Measurements from ENCODE around the gene GAP43.

GAP43 gene

DNA sequence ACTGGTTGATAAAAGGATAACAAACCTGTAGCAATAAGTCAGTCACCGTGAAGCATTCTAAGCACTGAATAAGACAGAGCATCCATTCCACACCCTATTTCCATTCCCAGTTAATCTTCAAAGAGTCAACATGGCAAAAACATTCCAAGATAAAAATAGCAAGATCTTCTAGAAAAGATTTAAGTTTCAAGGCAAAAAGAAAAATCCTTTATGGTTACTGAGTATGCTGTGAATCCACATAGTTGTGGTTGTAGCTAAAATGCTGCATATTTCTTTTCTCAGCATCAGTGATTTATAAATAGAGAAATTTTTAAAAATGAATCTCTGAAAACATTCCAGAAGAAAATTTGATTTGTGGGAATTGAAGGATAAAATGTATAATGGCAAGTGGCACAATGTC lies 21.1 kb downstream of the GAP43 start:
- Histone ChIP-seq H2AFZ (ENCODE audit: low read depth, low read length) (no peak overlapping the region), H3K9ac (ENCODE audit: low read length) (no peak overlapping the region), H3K4me1 (ENCODE audit: low read length) (no peaks in the 10 kb centered on the region), H3K4me3 (ENCODE audit: low read length) (no peak overlapping the region), H3K9me3 (ENCODE audit: insufficient read depth, low read length) (no peaks in the 10 kb centered on the region), H3K79me2 (ENCODE audit: low read length) (no peaks in the 10 kb centered on the region), H3K27ac (ENCODE audit: low read length) (no peak overlapping the region), H3K4me2 (ENCODE audit: low read length) (no peak overlapping the region), H4K20me1 (ENCODE audit: insufficient read depth, low read length) (no peaks in the 10 kb centered on the region), H3K27me3 (ENCODE audit: low read depth, low read length) (no peaks in the 10 kb centered on the region), H3K36me3 (replicated peaks; ENCODE audit: low read depth, low read length) (no peaks in the 10 kb centered on the region)
- TF ChIP-seq, protein P1, sequence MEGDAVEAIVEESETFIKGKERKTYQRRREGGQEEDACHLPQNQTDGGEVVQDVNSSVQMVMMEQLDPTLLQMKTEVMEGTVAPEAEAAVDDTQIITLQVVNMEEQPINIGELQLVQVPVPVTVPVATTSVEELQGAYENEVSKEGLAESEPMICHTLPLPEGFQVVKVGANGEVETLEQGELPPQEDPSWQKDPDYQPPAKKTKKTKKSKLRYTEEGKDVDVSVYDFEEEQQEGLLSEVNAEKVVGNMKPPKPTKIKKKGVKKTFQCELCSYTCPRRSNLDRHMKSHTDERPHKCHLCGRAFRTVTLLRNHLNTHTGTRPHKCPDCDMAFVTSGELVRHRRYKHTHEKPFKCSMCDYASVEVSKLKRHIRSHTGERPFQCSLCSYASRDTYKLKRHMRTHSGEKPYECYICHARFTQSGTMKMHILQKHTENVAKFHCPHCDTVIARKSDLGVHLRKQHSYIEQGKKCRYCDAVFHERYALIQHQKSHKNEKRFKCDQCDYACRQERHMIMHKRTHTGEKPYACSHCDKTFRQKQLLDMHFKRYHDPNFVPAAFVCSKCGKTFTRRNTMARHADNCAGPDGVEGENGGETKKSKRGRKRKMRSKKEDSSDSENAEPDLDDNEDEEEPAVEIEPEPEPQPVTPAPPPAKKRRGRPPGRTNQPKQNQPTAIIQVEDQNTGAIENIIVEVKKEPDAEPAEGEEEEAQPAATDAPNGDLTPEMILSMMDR (IDR thresholded peaks at IDR 0.05; ENCODE audit: low read depth, low read length) = no peak
- TF ChIP-seq EZH2phosphoT487 (IDR thresholded peaks at IDR 0.05; ENCODE audit: low read depth) = no peak

DNA sequence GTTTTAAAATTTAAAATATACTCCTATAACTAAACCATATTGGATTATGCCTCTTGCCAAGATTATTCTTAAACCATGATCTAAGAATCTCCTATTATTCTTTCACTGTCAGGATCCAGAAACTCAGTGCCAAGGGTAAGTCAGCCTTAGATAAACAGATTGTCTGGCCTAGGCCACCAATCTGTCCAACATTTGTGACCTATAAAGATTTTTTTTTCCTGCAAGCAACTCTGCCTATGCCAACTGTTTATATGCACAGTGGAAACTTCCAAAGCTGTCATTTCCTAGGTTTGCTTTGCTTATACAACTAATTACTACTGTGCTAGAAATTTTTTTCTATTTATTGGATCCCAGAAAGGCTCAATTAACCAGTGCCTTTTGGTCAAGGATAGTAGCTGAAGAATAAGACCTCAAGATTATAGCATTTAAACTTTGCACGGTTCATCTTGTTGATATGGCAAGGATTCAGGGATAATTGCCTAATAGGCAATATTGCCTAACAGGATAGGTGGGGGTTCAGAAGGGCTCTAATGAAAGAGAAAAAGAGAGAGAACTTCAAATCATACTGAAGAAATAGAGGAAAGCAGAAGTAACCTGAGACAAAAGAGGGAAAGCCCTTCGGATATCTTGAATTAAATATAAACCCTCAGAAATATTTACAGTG lies 22.8 kb downstream of the GAP43 start:
- TF ChIP-seq, protein P1 (IDR thresholded peaks at IDR 0.05; ENCODE audit: low read depth, low read length) = no peak
- no peak for TF ChIP-seq EZH2phosphoT487 (IDR thresholded peaks at IDR 0.05; ENCODE audit: low read depth)
- no peak overlapping the region for H2AFZ ChIP-seq (ENCODE audit: low read depth, low read length)
- no peak overlapping the region for H3K4me2 ChIP-seq (ENCODE audit: low read length)
- no peak overlapping the region for H3K27ac ChIP-seq (ENCODE audit: low read length)
- H3K79me2 ChIP-seq (ENCODE audit: low read length) = no peaks in the 10 kb centered on the region
- H3K9me3 ChIP-seq (ENCODE audit: insufficient read depth, low read length) = no peaks in the 10 kb centered on the region
- H3K4me3 ChIP-seq (ENCODE audit: low read length) = no peak overlapping the region
- no peaks in the 10 kb centered on the region for H4K20me1 ChIP-seq (ENCODE audit: insufficient read depth, low read length)
- H3K27me3 ChIP-seq (ENCODE audit: low read depth, low read length) = no peaks in the 10 kb centered on the region
- H3K36me3 ChIP-seq (replicated peaks; ENCODE audit: low read depth, low read length) = no peaks in the 10 kb centered on the region
- H3K9ac ChIP-seq (ENCODE audit: low read length) = no peak overlapping the region
- H3K4me1 ChIP-seq (ENCODE audit: low read length) = peaks cover 15% of the 10 kb centered on the region

DNA sequence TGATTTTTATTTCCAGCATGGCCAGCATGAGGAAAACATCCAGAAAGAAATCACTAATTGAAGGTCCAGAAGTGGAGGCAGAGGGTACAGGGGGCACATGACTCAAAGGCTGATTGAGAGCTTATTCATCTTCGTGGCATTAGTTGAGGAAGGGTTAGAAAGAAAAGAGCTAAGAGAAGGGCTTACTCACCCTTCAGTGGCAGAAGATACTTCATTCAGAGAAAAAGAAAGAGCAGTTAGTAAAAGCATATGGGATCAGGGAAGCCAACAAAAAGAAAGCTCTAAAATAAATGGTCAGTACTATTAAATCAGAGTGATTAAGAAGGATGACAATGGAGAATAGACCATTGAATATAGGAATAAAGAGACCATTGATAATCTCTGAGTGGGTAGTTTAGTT lies 25.2 kb downstream of the GAP43 start:
- no peaks in the 10 kb centered on the region for H4K20me1 ChIP-seq (ENCODE audit: insufficient read depth, low read length)
- H3K9ac ChIP-seq (ENCODE audit: low read length) = no peak overlapping the region
- H3K9me3 ChIP-seq (ENCODE audit: insufficient read depth, low read length) = no peaks in the 10 kb centered on the region
- H3K4me3 ChIP-seq (ENCODE audit: low read length) = no peak overlapping the region
- peaks cover 39% of the 10 kb centered on the region for H3K4me1 ChIP-seq (ENCODE audit: low read length)
- H3K4me2 ChIP-seq (ENCODE audit: low read length) = no peak overlapping the region
- H3K36me3 ChIP-seq (replicated peaks; ENCODE audit: low read depth, low read length) = no peaks in the 10 kb centered on the region
- H2AFZ ChIP-seq (ENCODE audit: low read depth, low read length) = no peak overlapping the region
- no peaks in the 10 kb centered on the region for H3K79me2 ChIP-seq (ENCODE audit: low read length)
- TF ChIP-seq, protein P1 (IDR thresholded peaks at IDR 0.05; ENCODE audit: low read depth, low read length) = no peak
- no peak for TF ChIP-seq EZH2phosphoT487 (IDR thresholded peaks at IDR 0.05; ENCODE audit: low read depth)
- H3K27me3 ChIP-seq (ENCODE audit: low read depth, low read length) = no peaks in the 10 kb centered on the region
- H3K27ac ChIP-seq (ENCODE audit: low read length) = no peak overlapping the region

DNA sequence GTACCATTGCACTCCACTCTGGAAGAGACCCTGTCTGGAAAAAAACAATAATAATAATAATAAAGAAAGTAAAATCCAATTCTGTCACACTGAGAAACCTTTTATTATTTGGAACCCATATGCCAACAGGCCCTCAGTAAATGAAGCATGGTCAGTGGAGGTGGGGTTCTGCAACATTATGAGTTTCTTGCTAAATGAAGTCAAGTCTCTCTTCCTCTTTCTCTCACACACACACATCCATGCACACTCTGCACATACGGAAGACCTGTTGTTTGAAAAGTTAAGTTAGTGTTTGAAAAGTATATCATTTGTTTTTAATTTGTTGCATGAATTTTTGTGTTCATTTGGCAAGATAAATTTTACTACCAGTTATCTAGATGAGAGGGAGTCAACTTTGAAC lies 27.8 kb downstream of the GAP43 start:
- Histone ChIP-seq H3K4me1 (ENCODE audit: low read length) (peaks cover 64% of the 10 kb centered on the region), H2AFZ (ENCODE audit: low read depth, low read length) (peak overlapping the region; percentile 10), H4K20me1 (ENCODE audit: insufficient read depth, low read length) (no peaks in the 10 kb centered on the region), H3K9me3 (ENCODE audit: insufficient read depth, low read length) (no peaks in the 10 kb centered on the region), H3K27me3 (ENCODE audit: low read depth, low read length) (no peaks in the 10 kb centered on the region), H3K4me3 (ENCODE audit: low read length) (peak overlapping the region; percentile 25), H3K4me2 (ENCODE audit: low read length) (peak overlapping the region; percentile 66), H3K27ac (ENCODE audit: low read length) (peak overlapping the region; percentile 87), H3K79me2 (ENCODE audit: low read length) (no peaks in the 10 kb centered on the region), H3K36me3 (replicated peaks; ENCODE audit: low read depth, low read length) (no peaks in the 10 kb centered on the region), H3K9ac (ENCODE audit: low read length) (peak overlapping the region; percentile 51)
- TF ChIP-seq EZH2phosphoT487 (IDR thresholded peaks at IDR 0.05; ENCODE audit: low read depth) = no peak
- TF ChIP-seq, protein P1 (IDR thresholded peaks at IDR 0.05; ENCODE audit: low read depth, low read length) = no peak

Data from OCI-LY3 (cell line).